ENCODE data around the gene ENTPD1.
"Not testable (repeated sequence)": the region's sequence is repeated elsewhere in the genome, so short reads cannot be mapped to it uniquely, and the experiment has no call there.

The ENTPD1 gene

GRCh38 chr10:95759233-95759826, 3.4 kb downstream of the ENTPD1 start:
- DNase-seq: no peak

GRCh38 chr10:95761939-95762492, 6.1 kb downstream of the ENTPD1 start:
- no peak for DNase-seq

GRCh38 chr10:95767884-95768556, 12.1 kb downstream of the ENTPD1 start:
- peak in 1 of 2 donors; percentile 19 for DNase-seq

- DNase-seq: no peak
Observed at GRCh38 chr10:95770084-95770720, 14.2 kb downstream of the ENTPD1 start.

- DNase-seq: not testable (repeated sequence)
Observed at GRCh38 chr10:95773454-95773853, 17.5 kb downstream of the ENTPD1 start.

GRCh38 chr10:95777638-95778037, 21.7 kb downstream of the ENTPD1 start:
- not testable (repeated sequence) for DNase-seq

- no peak for DNase-seq
Observed at GRCh38 chr10:95782318-95782717, 26.4 kb downstream of the ENTPD1 start.

GRCh38 chr10:95783741-95784140, 27.8 kb downstream of the ENTPD1 start:
- no peak for DNase-seq

GRCh38 chr10:95784279-95784913, 28.4 kb downstream of the ENTPD1 start:
- no peak for DNase-seq

- DNase-seq: no peak
Observed at GRCh38 chr10:95785317-95785716, 29.4 kb downstream of the ENTPD1 start.

- no peak for DNase-seq
Observed at GRCh38 chr10:95785942-95786669, 30.1 kb downstream of the ENTPD1 start.

- no peak for DNase-seq
Observed at GRCh38 chr10:95787447-95787846, 31.5 kb downstream of the ENTPD1 start.

GRCh38 chr10:95788830-95789229, 32.9 kb downstream of the ENTPD1 start:
- no peak for DNase-seq

GRCh38 chr10:95789902-95790301, 33.9 kb downstream of the ENTPD1 start:
- DNase-seq: no peak

GRCh38 chr10:95790982-95791381, 35.0 kb downstream of the ENTPD1 start:
- no peak for DNase-seq

- DNase-seq: no peak
Observed at GRCh38 chr10:95791425-95791979, 35.5 kb downstream of the ENTPD1 start.

- DNase-seq: no peak
Observed at GRCh38 chr10:95792211-95792780, 36.3 kb downstream of the ENTPD1 start.

- no peak for DNase-seq
Observed at GRCh38 chr10:95792874-95793285, 36.9 kb downstream of the ENTPD1 start.

GRCh38 chr10:95793401-95794045, 37.6 kb downstream of the ENTPD1 start:
- DNase-seq: no peak

- no peak for DNase-seq
Observed at GRCh38 chr10:95794195-95794594, 38.2 kb downstream of the ENTPD1 start.

GRCh38 chr10:95795602-95796001, 39.6 kb downstream of the ENTPD1 start:
- DNase-seq: no peak

- no peak for DNase-seq
Observed at GRCh38 chr10:95796504-95796903, 40.5 kb downstream of the ENTPD1 start.

All from bone marrow (tissue), 2 donors.